COLO668 (cell line): ENCODE measurements around the gene DCTN5.
"Not testable (repeated sequence)": the region's sequence is repeated elsewhere in the genome, so short reads cannot be mapped to it uniquely, and the experiment has no call there.

Source experiments
- DNase-seq: peaks from one replicate; lab custom pipeline; 2025; ENCODE audit not compliant: unreplicated experiment; lab: John Stamatoyannopoulos, UW

Gene DCTN5

GRCh38 chr16:23691483-23692189 is 50.4 kb downstream of the DCTN5 start:
- DNase-seq, result no peak

GRCh38 chr16:23692190-23692837 is 51.0 kb downstream of the DCTN5 start:
- no peak for DNase-seq

- no peak for DNase-seq
Measured at GRCh38 chr16:23694265-23694643, 53.0 kb downstream of the DCTN5 start.

GRCh38 chr16:23694644-23695373 is 53.5 kb downstream of the DCTN5 start:
- DNase-seq, result no peak

- no peak for DNase-seq
Measured at GRCh38 chr16:23695756-23696155, 54.5 kb downstream of the DCTN5 start.

GRCh38 chr16:23699100-23699499 is 57.8 kb downstream of the DCTN5 start:
- no peak for DNase-seq

GRCh38 chr16:23700093-23700492 is 58.8 kb downstream of the DCTN5 start:
- DNase-seq, result no peak

- DNase-seq, result peak; percentile 59
Measured at GRCh38 chr16:23700509-23700908, 59.2 kb downstream of the DCTN5 start.

- no peak for DNase-seq
Measured at GRCh38 chr16:23701045-23701444, 59.8 kb downstream of the DCTN5 start.

GRCh38 chr16:23702951-23703350 is 61.7 kb downstream of the DCTN5 start:
- no peak for DNase-seq

GRCh38 chr16:23704772-23705516 is 63.7 kb downstream of the DCTN5 start:
- no peak for DNase-seq

GRCh38 chr16:23705517-23705902 is 64.2 kb downstream of the DCTN5 start:
- DNase-seq, result no peak

- no peak for DNase-seq
Measured at GRCh38 chr16:23706439-23706838, 65.2 kb downstream of the DCTN5 start.

GRCh38 chr16:23709536-23709935 is 68.3 kb downstream of the DCTN5 start:
- DNase-seq, result no peak

- DNase-seq, result no peak
Measured at GRCh38 chr16:23710008-23710407, 68.7 kb downstream of the DCTN5 start.

- DNase-seq, result no peak
Measured at GRCh38 chr16:23710504-23710903, 69.2 kb downstream of the DCTN5 start.

GRCh38 chr16:23711785-23712184 is 70.5 kb downstream of the DCTN5 start:
- peak; percentile 42 for DNase-seq

GRCh38 chr16:23712976-23713375 is 71.7 kb downstream of the DCTN5 start, which contains the start of gene ERN2:
Gene ERN2, minus strand, starts transcription at chr16:23713222. Its CDS starts 35 bp downstream, at chr16:23713187.
- DNase-seq, result no peak

- no peak for DNase-seq
Measured at GRCh38 chr16:23716484-23716883, 75.2 kb downstream of the DCTN5 start.

GRCh38 chr16:23722613-23723240 is 81.5 kb downstream of the DCTN5 start:
- not testable (repeated sequence) for DNase-seq
